HepG2 (cell line): ENCODE measurements around the gene KRTAP5-6. TPM values are rescaled to one million over a fixed set of nuclear protein-coding genes. Genes with fewer than 3 reads are reported as not detected.
"Not testable (repeated sequence)": the region's sequence is repeated elsewhere in the genome, so short reads cannot be mapped to it uniquely, and the experiment has no call there.

Experiments used
- AHR ChIP-seq: IDR thresholded peaks from 2 replicates; pipeline ENCODE4 v1.6.1; 2018; ENCODE audit warnings: missing genetic modification reagents, missing compliant biosample characterization
- CEBPB ChIP-seq: IDR thresholded peaks from 2 replicates; pipeline ENCODE4 v1.6.1; 2011; ENCODE audit warnings: low read depth, low read length, improper control_type of control experiment, borderline replicate concordance
- CREM ChIP-seq, 2 experiments: sonication (generic) in 1 of 2; formaldehyde crosslinking in 1 of 2; IDR thresholded peaks; 2 replicates each; pipeline versions ENCODE4 v1.4.0 to v1.6.1; 2016 to 2020; ENCODE audit warnings: antibody characterized with exemption in 1 of 2, mild to moderate bottlenecking in 1 of 2, missing genetic modification reagents in 1 of 2
- ELF1 ChIP-seq: sonication (generic); formaldehyde crosslinking; IDR thresholded peaks from 2 replicates; pipeline ENCODE4 v1.4.0; 2020; ENCODE audit warnings: missing genetic modification reagents
- FOXK1 ChIP-seq: sonication (generic); formaldehyde crosslinking; IDR thresholded peaks from 2 replicates; pipeline ENCODE4 v1.4.0; 2020; ENCODE audit warnings: low read depth, missing genetic modification reagents, borderline replicate concordance
- GMEB2 ChIP-seq: IDR thresholded peaks from 2 replicates; pipeline ENCODE4 v1.6.1; 2016; ENCODE audit warnings: missing biosample characterization, missing genetic modification reagents, low read depth
- HHEX ChIP-seq: IDR thresholded peaks from 2 replicates; pipeline ENCODE4 v1.6.1; 2016; ENCODE audit warnings: control low read depth
- HMG20A ChIP-seq: IDR thresholded peaks from 2 replicates; pipeline ENCODE4 v1.6.1; 2016; ENCODE audit warnings: borderline replicate concordance
- KAT7 ChIP-seq: IDR thresholded peaks from 2 replicates; pipeline ENCODE4 v1.6.1; 2018; ENCODE audit warnings: borderline replicate concordance, missing compliant biosample characterization
- KDM4B ChIP-seq: sonication (generic); formaldehyde crosslinking; IDR thresholded peaks from 2 replicates; pipeline ENCODE4 v1.4.0; 2020; ENCODE audit warnings: missing genetic modification reagents
- MED1 ChIP-seq: sonication (generic); formaldehyde crosslinking; IDR thresholded peaks from 2 replicates; pipeline ENCODE4 v1.4.0; 2020; ENCODE audit warnings: missing genetic modification reagents
- MLX ChIP-seq: IDR thresholded peaks from 2 replicates; pipeline ENCODE4 v1.6.1; 2016
- RFXAP ChIP-seq: sonication (generic); formaldehyde crosslinking; IDR thresholded peaks from 2 replicates; pipeline ENCODE4 v1.4.0; 2020; ENCODE audit warnings: missing genetic modification reagents, borderline replicate concordance
- TAF1 ChIP-seq: sonication (generic); formaldehyde crosslinking; IDR thresholded peaks from 2 replicates; pipeline ENCODE4 v1.4.0; 2020; ENCODE audit warnings: missing genetic modification reagents
- TFDP2 ChIP-seq: sonication (generic); formaldehyde crosslinking; IDR thresholded peaks from 2 replicates; pipeline ENCODE4 v1.4.0; 2020; ENCODE audit warnings: missing genetic modification reagents
- THRA ChIP-seq: sonication (generic); formaldehyde crosslinking; IDR thresholded peaks from 2 replicates; pipeline ENCODE4 v1.4.0; 2020; ENCODE audit warnings: missing genetic modification reagents, borderline replicate concordance
- TP53 ChIP-seq: sonication (generic); formaldehyde crosslinking; conservative IDR thresholded peaks from 2 replicates; pipeline ENCODE4 v1.4.0; 2020; ENCODE audit warnings: missing genetic modification reagents
- TRAFD1 ChIP-seq: sonication (generic); formaldehyde crosslinking; IDR thresholded peaks from 2 replicates; pipeline ENCODE4 v1.5.1; 2020; ENCODE audit warnings: missing genetic modification reagents, mild to moderate bottlenecking, borderline replicate concordance
- ZKSCAN8 ChIP-seq: IDR thresholded peaks from 2 replicates; pipeline ENCODE4 v1.6.1; 2016; ENCODE audit warnings: borderline replicate concordance, missing genetic modification reagents, missing compliant biosample characterization
- ZNF12 ChIP-seq: sonication (generic); formaldehyde crosslinking; IDR thresholded peaks from 2 replicates; pipeline ENCODE4 v1.5.0; 2020; ENCODE audit warnings: missing genetic modification reagents
- ZNF501 ChIP-seq: sonication (generic); formaldehyde crosslinking; IDR thresholded peaks from 2 replicates; pipeline ENCODE4 v1.5.1; 2020; ENCODE audit warnings: mild to moderate bottlenecking, moderate library complexity, missing genetic modification reagents
- ZNF550 ChIP-seq: sonication (generic); formaldehyde crosslinking; IDR thresholded peaks from 2 replicates; pipeline ENCODE4 v1.4.0; 2020; ENCODE audit warnings: mild to moderate bottlenecking, missing genetic modification reagents, borderline replicate concordance
- ZNF703 ChIP-seq: sonication (generic); formaldehyde crosslinking; IDR thresholded peaks from 2 replicates; pipeline ENCODE4 v1.5.1; 2020; ENCODE audit warnings: missing genetic modification reagents, mild to moderate bottlenecking, moderate library complexity, borderline replicate concordance
- polyA plus RNA-seq, 8 experiments: library from polyadenylated mRNA; depleted of rRNA in 3 of 8; stranded (reverse) in 7 of 8; unstranded in 1 of 8; fragments of >200 nt; fragmentation: Illumina TruSeq in 4 of 8; extraction: Trizol in 4 of 8; gene quantifications; 2 replicates each; pipeline versions ENCODE4 v1.2.1 to v1.2.3, GENCODE V29; 2011 to 2016; ENCODE audit warnings: low read depth in 4 of 8, missing spikeins in 1 of 8, mixed read lengths in 1 of 8; ENCODE audit not compliant: insufficient read depth in 1 of 8
- total RNA-seq, 5 experiments: library from RNA; depleted of rRNA; stranded (reverse); fragments of >200 nt; fragmentation: Illumina TruSeq; extraction: Trizol; gene quantifications; 2 replicates each; pipeline ENCODE4 v1.2.3, GENCODE V29; 2016; ENCODE audit warnings: low read depth in 1 of 5

KRTAP5-6 gene
- total and polyA plus RNA-seq, 2 of the 13 experiments (the other 11 are each of a cell fraction or from before 2014, with no cell fraction given) = not detected

- TF ChIP-seq TRAFD1 (CRISPR knock-in tag) (peak; percentile 75; the same call in 1 of the 2 replicates), CREM (IDR thresholded peaks at IDR 0.05) (peak; percentile 90), MLX (CRISPR knock-in tag) (peak; percentile 100), TP53 (CRISPR knock-in tag) (peak; percentile 61), TAF1 (CRISPR knock-in tag) (peak; percentile 76), ZKSCAN8 (CRISPR knock-in tag) (peak; percentile 85; the same call in 1 of the 2 replicates), KAT7 (peak; percentile 81; the same call in 1 of the 2 replicates), MED1 (CRISPR knock-in tag) (peak; percentile 100), ZNF550 (CRISPR knock-in tag) (0 out of 2 replicates have a peak, but pooled peaks have one; percentile 22), ZNF703 (CRISPR knock-in tag) (peak; percentile 93; the same call in 1 of the 2 replicates), RFXAP (CRISPR knock-in tag) (peak; percentile 3; the same call in 1 of the 2 replicates), TFDP2 (CRISPR knock-in tag) (peak; percentile 77), HMG20A (CRISPR knock-in tag) (peak; percentile 93), GMEB2 (CRISPR knock-in tag) (0 out of 2 replicates have a peak, but pooled peaks have one; percentile 15), AHR (CRISPR knock-in tag) (peak; percentile 92), ELF1 (CRISPR knock-in tag) (peak; percentile 69), ZNF501 (CRISPR knock-in tag) (peak; percentile 79), KDM4B (CRISPR knock-in tag) (peak; percentile 83; the same call in 1 of the 2 replicates), ZNF12 (CRISPR knock-in tag) (peak; percentile 57; the same call in 1 of the 2 replicates), THRA (CRISPR knock-in tag) (peak; percentile 93; the same call in 1 of the 2 replicates), HHEX (CRISPR knock-in tag) (peak; percentile 88), FOXK1 (peak; percentile 93), CEBPB (peak; percentile 45; the same call in 1 of the 2 replicates)
- not testable (repeated sequence) for TF ChIP-seq CREM (CRISPR knock-in tag; IDR thresholded peaks at IDR 0.05)
Observed at GRCh38 chr11:1689250-1690166, 7.5 kb upstream of the KRTAP5-6 start (continued).
